ENCODE measurements around the gene MRPL42.
A peak's percentile ranks its signal among the peaks of the same experiment; 100 is the strongest.
"Not testable (repeated sequence)": the region's sequence is repeated elsewhere in the genome, so short reads cannot be mapped to it uniquely, and the experiment has no call there.

MRPL42 gene

GRCh38 chr12:93467351-93468007 lies at the start of gene MRPL42:
MRPL42 (plus strand) TSS chr12:93467514; CDS start chr12:93469286, 1,772 bp downstream.
- peak; percentile 93 for DNase-seq

DNA sequence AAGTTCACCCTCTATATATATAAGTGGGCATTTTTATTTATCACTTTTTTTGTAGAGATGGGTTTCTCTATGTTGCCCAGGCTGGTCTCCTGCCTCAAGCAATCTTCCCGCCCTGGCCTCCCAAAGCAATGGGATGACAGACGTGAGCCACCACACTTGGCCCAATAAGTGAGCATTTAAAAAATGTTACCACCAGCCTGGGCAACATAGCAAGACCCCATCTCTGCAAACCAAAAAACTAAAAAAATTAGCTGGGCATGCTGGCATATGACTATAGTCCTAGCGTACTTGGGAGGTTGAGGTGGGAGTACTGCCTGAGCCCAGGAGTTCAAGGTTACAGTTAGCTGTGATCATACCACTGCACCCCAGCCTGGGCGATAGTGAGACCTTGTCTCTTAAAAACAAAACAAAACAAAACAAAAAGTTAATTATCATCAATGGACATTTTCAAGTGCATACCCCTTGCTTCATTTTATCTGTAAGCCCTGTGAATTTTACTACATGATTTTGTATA lies 49.3 kb upstream of the MRPL42 start:
- no peak for DNase-seq

- no peak for DNase-seq
These were observed 47.8 kb upstream of the MRPL42 start for GRCh38 chr12:93419388-93420034.

GRCh38 chr12:93422050-93422449 lies 45.3 kb upstream of the MRPL42 start:
- no peak for DNase-seq

DNA sequence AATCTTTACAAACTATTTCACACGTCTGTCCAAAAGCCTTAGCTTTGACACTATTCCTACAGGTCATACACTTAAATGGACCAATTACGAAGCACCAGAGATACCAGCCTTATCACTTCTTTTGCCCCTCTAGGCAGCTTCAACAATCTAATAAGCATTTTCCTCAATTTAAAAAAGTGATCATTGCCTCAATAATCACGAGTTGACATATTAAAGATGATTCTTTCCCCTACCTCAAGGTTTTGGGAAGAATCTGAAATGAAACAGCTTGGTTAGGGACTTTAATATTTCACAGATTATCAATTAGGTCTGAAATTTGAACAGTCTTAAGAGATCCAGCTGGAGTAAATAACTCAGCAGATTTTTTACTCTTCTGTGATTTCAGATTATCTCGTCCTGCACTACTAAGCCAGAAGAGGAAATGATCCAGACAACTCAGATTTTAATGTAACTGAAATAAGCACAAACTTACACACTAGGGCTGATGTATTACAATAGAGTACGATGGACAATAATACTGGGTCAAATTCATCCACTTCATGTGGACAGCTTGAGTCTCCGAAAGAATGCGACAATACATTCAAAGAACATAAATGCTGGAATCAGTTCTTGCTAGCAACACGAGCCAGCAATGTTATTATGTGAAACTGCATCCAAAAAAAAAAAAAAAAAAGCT lies 41.4 kb upstream of the MRPL42 start:
- DNase-seq: no peak

DNA sequence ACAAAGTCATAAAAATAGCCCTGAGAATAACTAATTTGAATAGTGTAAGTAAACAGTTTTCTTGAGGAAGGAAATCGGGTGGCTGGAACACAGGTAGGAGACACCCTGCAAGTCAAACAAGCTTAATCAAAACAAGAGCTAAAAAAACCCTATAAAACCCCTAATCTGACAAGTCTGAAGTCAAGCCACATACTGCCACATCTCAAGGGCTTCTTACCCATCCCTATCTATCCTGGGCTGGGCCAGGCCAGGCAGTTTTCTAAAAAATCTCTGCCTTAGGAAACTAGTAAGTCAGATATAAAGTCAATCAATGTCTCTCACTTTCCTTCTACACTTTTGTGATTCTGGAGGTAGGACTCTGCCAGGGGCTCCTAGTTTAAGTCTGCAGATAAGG lies 40.9 kb upstream of the MRPL42 start:
- DNase-seq: no peak

- DNase-seq: no peak
These were observed 39.3 kb upstream of the MRPL42 start for GRCh38 chr12:93427779-93428564.

DNA sequence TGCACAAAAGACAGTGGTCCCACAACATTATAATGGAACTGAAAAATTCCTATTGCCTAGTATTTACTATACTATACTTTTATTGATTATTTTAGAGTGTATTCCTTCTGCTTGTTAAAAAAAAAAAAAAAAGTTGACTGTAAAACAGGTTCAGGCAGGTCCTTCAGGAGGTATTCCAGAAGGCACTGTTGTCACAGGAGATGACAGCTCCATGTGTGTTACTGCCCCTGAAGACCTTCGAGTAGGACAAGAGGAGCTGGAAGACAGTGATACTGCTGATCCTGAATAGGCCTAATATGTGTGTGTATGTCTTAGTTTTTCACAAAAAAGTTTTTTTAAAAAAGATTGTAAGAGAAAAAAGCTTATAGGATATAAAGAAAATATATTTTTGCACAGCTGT lies 37.9 kb upstream of the MRPL42 start:
- DNase-seq: no peak

DNA sequence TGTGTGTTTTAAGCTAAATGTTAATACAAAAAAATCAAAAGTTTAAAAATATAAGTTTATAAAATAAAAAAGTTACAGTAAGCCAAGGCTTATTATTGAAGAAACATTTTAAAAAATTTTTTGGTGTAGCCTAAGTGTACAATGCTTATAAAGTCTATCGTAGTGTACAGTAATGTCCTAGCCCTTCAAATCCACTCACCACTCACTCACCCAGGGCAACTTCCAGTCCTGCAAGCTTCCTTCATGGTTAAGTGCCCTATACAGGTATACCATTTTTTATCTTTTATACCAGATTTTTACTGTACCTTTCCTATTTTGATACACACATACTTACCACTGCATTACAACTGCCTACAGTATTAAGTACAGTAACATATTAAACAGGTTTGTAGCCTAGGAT lies 37.5 kb upstream of the MRPL42 start:
- no peak for DNase-seq

DNA sequence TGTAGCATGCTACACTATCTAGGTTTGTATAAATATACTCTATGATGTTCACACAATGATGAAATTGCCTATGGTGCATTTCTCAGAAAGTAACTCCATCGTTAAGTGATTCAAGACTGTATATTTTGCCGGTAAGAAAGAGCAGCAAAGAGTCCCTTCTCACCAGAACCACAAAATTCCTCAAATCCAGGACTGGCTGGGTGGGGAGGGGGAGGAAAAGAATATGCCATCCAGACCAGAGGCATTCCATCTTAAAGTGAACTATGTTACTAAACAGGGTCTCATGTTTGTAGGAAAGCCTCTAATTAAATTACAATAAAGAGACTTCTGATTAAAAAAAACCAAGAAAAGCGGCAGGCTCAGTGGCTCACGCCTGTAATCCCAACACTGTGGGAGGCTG lies 37.0 kb upstream of the MRPL42 start:
- DNase-seq: no peak

- not testable (repeated sequence) for DNase-seq
These were observed 35.3 kb upstream of the MRPL42 start for GRCh38 chr12:93432031-93432430.

DNA sequence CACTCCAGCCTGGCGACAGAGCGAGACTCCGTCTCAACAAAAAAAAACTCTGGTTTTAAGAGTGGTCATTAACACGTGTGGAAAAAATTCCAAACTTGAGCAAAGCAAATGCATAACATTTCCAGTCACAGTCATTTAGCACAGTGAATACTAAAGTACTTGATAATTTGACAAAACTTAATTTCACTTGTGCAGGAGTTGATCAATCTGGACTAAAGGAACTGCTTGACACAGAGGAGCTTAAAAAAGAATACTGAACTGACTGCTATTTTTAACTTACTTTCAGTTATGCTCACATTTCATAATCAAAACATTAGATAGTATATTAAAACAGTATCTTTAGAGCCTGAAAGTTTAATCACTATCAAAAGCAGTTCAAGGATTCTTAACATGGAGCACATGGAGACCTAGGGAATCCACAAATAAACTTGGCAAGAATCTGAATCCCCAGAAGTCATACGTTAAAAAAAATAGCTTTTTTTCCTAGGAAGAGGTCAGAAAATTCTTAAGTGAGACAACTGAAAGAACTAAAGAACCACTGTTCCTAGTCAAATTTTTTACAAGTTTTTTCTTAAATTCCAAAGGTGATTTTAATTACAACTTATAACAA lies 33.0 kb upstream of the MRPL42 start:
- no peak for DNase-seq

- no peak for DNase-seq
These were observed 28.9 kb upstream of the MRPL42 start for GRCh38 chr12:93438266-93439050.

DNA sequence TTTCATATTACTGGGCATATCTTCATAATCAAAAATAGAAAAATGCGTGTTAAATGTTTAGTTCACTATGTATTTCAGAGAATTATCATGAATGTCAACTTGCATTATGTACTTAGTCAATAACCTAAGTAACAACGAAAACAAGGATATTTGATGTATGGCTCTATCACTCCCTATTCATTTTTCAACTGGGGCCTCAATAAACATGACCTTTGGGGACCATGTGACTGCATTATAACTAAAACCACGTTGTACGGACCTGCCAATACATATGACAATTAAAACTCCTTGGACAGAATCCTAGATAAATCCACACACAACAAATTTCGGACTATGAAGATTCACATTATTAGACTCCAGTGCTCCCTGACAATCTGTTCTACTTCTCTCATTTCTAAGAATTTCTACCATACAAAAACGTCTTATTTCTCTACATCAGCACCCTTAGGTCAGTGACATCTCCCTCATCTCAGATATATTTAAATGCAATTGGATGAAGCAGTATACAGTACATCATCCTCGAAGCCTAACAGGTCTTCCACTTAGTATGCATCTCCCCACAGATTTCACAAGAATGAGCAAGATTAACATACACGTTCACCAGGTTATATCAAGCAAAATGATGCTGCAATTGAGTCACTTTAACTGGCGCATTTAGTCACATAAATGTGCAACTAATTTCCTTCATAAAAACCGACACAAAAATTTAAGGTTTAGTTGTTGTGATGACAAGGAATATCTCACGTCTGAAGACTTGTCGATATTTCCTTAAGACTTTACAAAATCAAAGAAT lies 27.1 kb upstream of the MRPL42 start:
- DNase-seq: no peak

DNA sequence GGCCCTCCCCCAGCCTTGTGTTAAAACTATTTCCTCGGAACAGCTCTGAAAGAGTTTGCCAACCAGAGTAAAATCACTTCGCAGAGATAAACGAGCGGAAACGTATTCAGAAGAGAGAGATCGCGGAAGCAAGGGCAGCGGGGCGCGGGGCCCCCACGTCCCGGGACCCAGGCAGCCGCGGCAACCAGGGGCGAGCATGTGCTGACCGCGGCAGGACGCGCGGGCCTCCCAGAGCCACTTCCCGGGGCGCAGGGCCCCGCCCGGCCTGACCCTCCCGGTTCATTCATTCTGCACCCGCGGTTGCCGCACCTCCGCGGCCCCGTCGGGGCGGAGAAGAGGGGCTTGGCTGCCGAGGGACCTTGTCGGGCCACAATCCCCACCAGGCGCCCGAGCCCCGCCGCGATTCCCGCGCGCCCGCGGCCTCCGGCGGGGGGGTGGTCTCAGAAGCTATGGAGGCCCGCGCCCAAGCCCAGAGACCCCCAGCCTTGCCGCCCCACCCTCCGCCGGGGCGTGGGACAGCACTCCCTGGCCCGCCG lies 26.2 kb upstream of the MRPL42 start:
- peak; percentile 43 to 45 for DNase-seq

DNA sequence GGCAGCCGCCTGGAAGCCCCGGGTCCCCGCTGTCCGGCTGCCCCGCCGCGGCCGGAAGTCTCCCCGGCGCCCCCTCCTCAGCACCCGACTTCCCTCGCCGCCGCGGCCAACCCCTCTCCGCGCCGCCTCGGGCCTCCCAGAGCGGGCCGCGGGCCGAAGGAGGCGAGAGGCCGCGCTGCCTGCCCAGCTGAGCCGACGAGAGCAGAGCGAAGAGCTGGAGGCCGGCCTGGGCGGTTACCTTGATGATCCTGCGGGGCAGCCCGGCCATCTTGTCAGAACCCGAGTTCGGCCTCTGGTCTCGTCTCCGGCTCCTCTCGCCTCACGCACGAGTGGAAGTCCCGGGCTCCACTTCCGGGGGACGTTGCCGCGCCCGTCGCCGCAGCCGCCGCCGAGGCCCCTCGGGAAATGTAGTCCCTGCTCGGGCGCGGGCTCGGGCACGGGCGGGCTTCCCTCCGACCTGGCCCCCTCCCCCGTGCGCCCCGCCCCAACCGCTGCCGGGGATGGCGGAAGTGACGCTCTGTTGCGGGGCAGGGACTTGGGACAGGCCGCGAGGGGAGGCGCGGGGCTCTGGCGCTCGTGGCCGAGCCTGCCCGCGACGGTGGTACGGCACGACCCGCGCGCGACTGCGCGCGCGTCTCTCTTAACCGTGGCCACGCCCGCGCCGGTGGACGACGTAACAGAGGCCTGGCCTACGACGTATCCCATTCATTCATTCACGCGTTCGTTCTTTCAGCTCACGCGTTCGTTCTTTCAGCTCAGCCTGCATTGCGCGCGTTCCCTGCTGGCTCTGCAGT lies 25.5 kb upstream of the MRPL42 start, which contains the start of gene UBE2N:
Gene UBE2N (minus strand): TSS at position 331 of the 794 bp plus-strand sequence. CDS start 63 bp downstream, at position 268.
- DNase-seq: peak; percentile 97 to 98

DNA sequence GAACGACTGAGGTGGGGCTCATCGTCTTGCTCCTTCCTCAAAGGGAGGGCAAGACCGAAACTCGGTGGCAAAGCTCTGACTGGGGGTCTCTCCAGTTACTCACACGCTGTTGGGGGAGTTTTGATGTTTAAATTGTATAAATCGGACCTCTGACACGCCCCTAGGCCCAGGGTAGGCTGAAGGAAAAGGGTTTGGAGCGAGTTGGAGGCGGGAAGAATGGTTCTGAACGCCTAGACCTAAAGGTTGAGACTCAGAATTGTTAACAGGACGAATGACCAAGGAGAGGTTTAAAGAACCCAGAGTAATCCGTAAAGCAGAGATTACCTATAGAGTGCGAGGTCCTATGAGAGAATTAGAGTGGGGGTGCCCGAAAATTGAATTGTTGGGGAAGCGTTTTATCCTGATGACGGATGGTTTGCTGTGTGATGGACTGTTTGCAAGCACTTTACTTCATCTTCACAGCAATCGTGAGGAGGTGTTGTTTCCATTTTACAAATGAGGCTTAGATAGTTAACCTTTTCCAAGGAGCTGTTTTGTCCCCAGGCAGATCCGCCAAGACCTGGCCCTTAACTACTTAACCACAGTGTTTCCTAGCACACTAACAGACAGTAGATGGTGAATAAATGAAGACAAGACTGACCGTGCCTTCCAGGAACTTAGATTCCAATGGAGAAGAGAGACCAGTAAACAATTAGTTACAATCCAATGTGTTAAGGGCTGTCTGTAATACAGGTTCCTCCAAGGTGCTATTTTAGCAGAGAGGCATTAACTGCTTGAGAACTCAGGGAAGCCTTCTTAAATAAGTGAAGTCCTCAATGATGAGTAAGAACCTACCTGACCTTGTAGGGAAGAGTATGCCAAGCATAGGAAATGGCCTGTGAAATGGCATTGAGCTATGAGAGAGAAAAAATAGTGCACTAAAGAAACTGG lies 24.6 kb upstream of the MRPL42 start:
- no peak for DNase-seq

GRCh38 chr12:93443576-93443975 lies 23.7 kb upstream of the MRPL42 start:
- no peak for DNase-seq

Data from stimulated activated CD4-positive, alpha-beta T cell treated with anti-CD3 and anti-CD28 coated beads, Interleukin-2, amount 100 ng/mL, for 24 hours (primary cell).